NCI-H1930 (cell line): ENCODE data around the gene MAGEB4.
A peak's percentile ranks its signal among the peaks of the same experiment; 100 is the strongest.
"Not testable (repeated sequence)": the region's sequence is repeated elsewhere in the genome, so short reads cannot be mapped to it uniquely, and the experiment has no call there.

Experiments used
- DNase-seq, 2 experiments: peaks; one replicate each; lab custom pipeline; 2025; lab: John Stamatoyannopoulos, UW

MAGEB4 gene, protein sequence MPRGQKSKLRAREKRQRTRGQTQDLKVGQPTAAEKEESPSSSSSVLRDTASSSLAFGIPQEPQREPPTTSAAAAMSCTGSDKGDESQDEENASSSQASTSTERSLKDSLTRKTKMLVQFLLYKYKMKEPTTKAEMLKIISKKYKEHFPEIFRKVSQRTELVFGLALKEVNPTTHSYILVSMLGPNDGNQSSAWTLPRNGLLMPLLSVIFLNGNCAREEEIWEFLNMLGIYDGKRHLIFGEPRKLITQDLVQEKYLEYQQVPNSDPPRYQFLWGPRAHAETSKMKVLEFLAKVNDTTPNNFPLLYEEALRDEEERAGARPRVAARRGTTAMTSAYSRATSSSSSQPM

GRCh38 chrX:30241724-30242415, at the start of gene MAGEB4:
Gene MAGEB4 (plus strand): TSS chrX:30242000. CDS start chrX:30242136, 136 bp downstream.
- no peak for DNase-seq

GRCh38 chrX:30193910-30194309, 47.9 kb upstream of the MAGEB4 start:
- not testable (repeated sequence) for DNase-seq

GRCh38 chrX:30196322-30196721, 45.5 kb upstream of the MAGEB4 start:
- DNase-seq, result no peak

GRCh38 chrX:30212172-30212571, 29.6 kb upstream of the MAGEB4 start:
- no peak for DNase-seq

GRCh38 chrX:30215357-30215843, 26.4 kb upstream of the MAGEB4 start, which contains the start of gene MAGEB2:
Gene MAGEB2 (plus strand): TSS chrX:30215563. CDS start chrX:30218581, 3,018 bp downstream.
- peak; percentile 64 to 70 for DNase-seq

- DNase-seq, result no peak
These were observed 24.3 kb upstream of the MAGEB4 start for GRCh38 chrX:30217465-30217864.

- DNase-seq, result no peak
These were observed 22.4 kb upstream of the MAGEB4 start for GRCh38 chrX:30219372-30219771.

- no peak for DNase-seq
These were observed 21.1 kb upstream of the MAGEB4 start for GRCh38 chrX:30220661-30221060.

- no peak for DNase-seq
These were observed 17.3 kb upstream of the MAGEB4 start for GRCh38 chrX:30224536-30224935.

DNA sequence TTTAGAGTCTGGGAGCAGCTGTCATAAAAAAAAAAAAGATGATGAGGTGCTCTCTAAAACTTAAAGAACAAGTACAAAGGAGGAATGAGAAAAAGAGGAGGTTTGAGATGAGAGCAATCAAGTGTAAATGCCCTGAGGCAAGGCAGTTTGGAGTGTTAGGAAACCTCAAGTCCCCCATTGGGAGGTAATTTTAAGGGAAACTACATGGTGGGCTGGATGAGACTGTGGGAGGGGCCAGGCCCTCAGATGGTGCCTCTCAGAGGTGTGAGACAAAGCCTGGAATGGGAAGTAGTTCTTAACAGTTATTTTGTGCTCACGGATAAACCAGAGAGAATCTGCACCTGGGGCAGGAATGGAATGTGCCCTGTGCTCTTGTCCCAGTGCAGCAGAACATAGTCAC, 13.3 kb upstream of the MAGEB4 start:
- DNase-seq, result no peak

DNA sequence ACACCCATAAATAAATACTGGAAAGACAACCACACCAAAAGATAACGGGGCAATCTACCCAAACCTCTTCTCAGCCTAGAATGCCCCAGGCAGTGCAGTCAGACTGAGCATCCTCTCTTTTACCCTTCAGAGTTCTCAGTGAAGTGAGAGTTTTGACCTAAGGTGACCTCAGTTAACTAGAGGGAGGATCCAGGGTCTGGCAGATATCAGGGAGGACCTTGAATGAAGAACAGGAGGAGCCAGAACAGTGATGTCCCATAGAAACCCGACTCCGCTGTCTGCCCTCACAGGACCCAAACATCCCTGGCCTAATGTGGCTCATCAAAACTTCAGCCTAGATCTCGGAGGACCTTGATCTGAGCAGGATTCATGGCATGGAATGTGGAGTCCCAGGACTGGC, 11.4 kb upstream of the MAGEB4 start, which contains the start of gene MAGEB3:
Gene MAGEB3 (plus strand): TSS at position 263 of the 400 bp plus-strand sequence. CDS start 5,268 bp downstream, outside the sequence.
- DNase-seq, result no peak

GRCh38 chrX:30246769-30247489, 5.1 kb downstream of the MAGEB4 start, which contains the start of gene MAGEB1:
Gene MAGEB1 (plus strand): TSS chrX:30247146. CDS start chrX:30250494, 3,348 bp downstream.
- DNase-seq, result no peak

- no peak for DNase-seq
These were observed 7.1 kb downstream of the MAGEB4 start for GRCh38 chrX:30248854-30249253.

- no peak for DNase-seq
These were observed 11.5 kb downstream of the MAGEB4 start for GRCh38 chrX:30253257-30253656.

DNA sequence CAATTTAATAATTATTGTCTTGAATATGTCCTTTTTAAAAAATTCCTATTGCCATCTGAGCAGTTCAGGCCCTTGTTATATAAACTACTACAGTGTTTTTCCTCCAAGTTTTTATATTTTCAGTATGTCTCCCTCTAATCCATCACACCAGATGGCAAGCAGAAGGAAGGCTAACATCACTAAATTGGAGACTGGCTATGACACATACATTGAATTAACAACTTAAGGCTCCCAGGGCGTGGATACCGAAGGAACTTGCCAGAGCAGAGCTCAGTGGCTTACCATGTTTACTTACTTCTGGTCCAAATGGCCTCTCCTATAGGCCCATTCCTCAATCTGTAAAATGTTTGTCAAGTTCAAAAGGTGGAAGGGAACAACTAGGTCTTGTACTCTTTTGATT, 18.1 kb downstream of the MAGEB4 start:
- no peak for DNase-seq

- DNase-seq, result no peak
These were observed 19.2 kb downstream of the MAGEB4 start for GRCh38 chrX:30261012-30261411.

DNA sequence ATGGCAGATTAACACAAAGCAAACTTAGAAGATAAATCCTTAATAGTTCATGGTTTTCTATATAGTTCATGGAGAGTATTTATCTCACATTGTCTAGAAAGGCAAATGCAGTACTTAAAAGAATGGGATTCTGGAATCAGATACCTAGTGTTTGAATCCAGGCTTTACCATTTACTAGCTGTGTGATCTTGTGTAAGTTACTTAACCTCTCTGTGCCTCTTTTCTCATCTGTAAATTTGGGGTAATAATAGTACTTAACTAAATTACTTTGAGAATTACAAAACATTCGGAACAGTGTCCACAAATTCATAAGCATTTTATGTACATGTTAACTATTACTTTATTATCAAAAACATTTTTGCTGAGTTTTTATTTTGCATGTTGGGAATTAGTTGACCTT, 21.0 kb downstream of the MAGEB4 start:
- DNase-seq, result no peak

GRCh38 chrX:30270639-30271038, 28.8 kb downstream of the MAGEB4 start:
- DNase-seq, result no peak

DNA sequence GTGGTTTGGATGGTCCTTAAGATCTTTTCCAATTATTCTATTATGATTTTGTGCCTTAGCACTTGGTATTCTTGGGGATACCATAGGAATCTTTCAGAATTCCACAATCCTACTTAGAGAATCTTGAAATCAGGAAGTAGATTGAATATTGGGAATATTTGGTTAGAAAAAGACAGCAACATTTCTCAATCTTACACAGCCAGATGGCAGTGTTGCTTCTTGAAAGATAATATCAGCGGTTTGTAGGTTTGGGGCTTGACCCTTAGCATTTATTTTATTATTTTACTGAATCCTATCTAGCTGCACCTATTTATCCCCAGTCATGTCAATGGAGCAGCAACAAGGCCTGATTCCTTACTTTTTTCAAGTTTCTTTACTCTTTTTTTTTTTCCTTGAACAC, 33.7 kb downstream of the MAGEB4 start:
- DNase-seq, result peak in 1 of 2 experiments; percentile 3

- DNase-seq, result no peak
These were observed 36.6 kb downstream of the MAGEB4 start for GRCh38 chrX:30278365-30278764.

GRCh38 chrX:30280428-30280827, 38.6 kb downstream of the MAGEB4 start:
- no peak for DNase-seq

- no peak for DNase-seq
These were observed 40.7 kb downstream of the MAGEB4 start for GRCh38 chrX:30282527-30282926.
